Stomach (tissue), 4 donors: ENCODE results near the gene FLCN.

ENCODE experiments used
- CTCF ChIP-seq, 7 experiments: fragments of 450-650 bp in 4 of 7; fragments of 200-600 bp in 3 of 7; sonication (generic) in 3 of 7; IDR thresholded peaks; one replicate each; pipeline ENCODE4 v1.5.1; 2016 to 2019; ENCODE audit warnings: antibody characterized with exemption in 7 of 7, control low read depth in 2 of 7, mild to moderate bottlenecking in 1 of 7
- POLR2A ChIP-seq, 4 donors: fragments of 450-650 bp; IDR thresholded peaks; one replicate each; pipeline ENCODE4 v1.6.1; 2016; ENCODE audit warnings: antibody characterized with exemption in 4 of 4, control low read depth in 2 of 4, mild to moderate bottlenecking in 1 of 4, moderate library complexity in 1 of 4
- POLR2AphosphoS5 ChIP-seq, 3 donors: sonication (generic); formaldehyde crosslinking; IDR thresholded peaks; one replicate each; pipeline ENCODE4 v1.6.1; 2016; ENCODE audit warnings: antibody characterized with exemption in 3 of 3

GRCh38 chr17:17226451-17227265, 10.3 kb downstream of the FLCN start:
- TF ChIP-seq POLR2A (IDR thresholded peaks at IDR 0.05): no peak
- TF ChIP-seq POLR2AphosphoS5 (IDR thresholded peaks at IDR 0.05): no peak
- no peak for TF ChIP-seq CTCF (IDR thresholded peaks at IDR 0.05)
